Measurements from ENCODE around the gene CTNNA2.
A peak's percentile ranks its signal among the peaks of the same experiment; 100 is the strongest.

CTNNA2 gene

GRCh38 chr2:80461505-80462197 is 948.8 kb downstream of the CTNNA2 start:
- no peak for DNase-seq

GRCh38 chr2:80462654-80463053 is 949.8 kb downstream of the CTNNA2 start:
- no peak for DNase-seq

GRCh38 chr2:80464275-80464674 is 951.4 kb downstream of the CTNNA2 start:
- no peak for DNase-seq

GRCh38 chr2:80467262-80467811 is 954.5 kb downstream of the CTNNA2 start:
- DNase-seq: no peak

- DNase-seq: no peak
Observed at GRCh38 chr2:80469428-80469827, 956.6 kb downstream of the CTNNA2 start.

- DNase-seq: no peak
Observed at GRCh38 chr2:80473069-80473468, 960.2 kb downstream of the CTNNA2 start.

- no peak for DNase-seq
Observed at GRCh38 chr2:80473796-80474195, 960.9 kb downstream of the CTNNA2 start.

- DNase-seq: no peak
Observed at GRCh38 chr2:80475970-80476369, 963.1 kb downstream of the CTNNA2 start.

- DNase-seq: no peak
Observed at GRCh38 chr2:80476535-80477117, 963.8 kb downstream of the CTNNA2 start.

GRCh38 chr2:80482276-80482675 is 969.4 kb downstream of the CTNNA2 start:
- DNase-seq: no peak

GRCh38 chr2:80489717-80490116 is 976.9 kb downstream of the CTNNA2 start:
- peak; percentile 84 for DNase-seq

GRCh38 chr2:80490964-80491363 is 978.1 kb downstream of the CTNNA2 start:
- DNase-seq: no peak

GRCh38 chr2:80496346-80496745 is 983.5 kb downstream of the CTNNA2 start:
- no peak for DNase-seq

GRCh38 chr2:80496775-80497174 is 983.9 kb downstream of the CTNNA2 start:
- peak; percentile 92 for DNase-seq

- peak; percentile 62 for DNase-seq
Observed at GRCh38 chr2:80499095-80499494, 986.2 kb downstream of the CTNNA2 start.

- no peak for DNase-seq
Observed at GRCh38 chr2:80501874-80502624, 989.2 kb downstream of the CTNNA2 start.

GRCh38 chr2:80506563-80506962 is 993.7 kb downstream of the CTNNA2 start:
- DNase-seq: no peak

- no peak for DNase-seq
Observed at GRCh38 chr2:80510716-80511115, 997.9 kb downstream of the CTNNA2 start.

- DNase-seq: no peak
Observed at GRCh38 chr2:80515964-80516363, 1003.1 kb downstream of the CTNNA2 start.

- no peak for DNase-seq
Observed at GRCh38 chr2:80517316-80517715, 1004.5 kb downstream of the CTNNA2 start.

- DNase-seq: no peak
Observed at GRCh38 chr2:80519121-80519643, 1006.3 kb downstream of the CTNNA2 start.

- DNase-seq: no peak
Observed at GRCh38 chr2:80519699-80520291, 1006.9 kb downstream of the CTNNA2 start.

- DNase-seq: no peak
Observed at GRCh38 chr2:80525152-80525551, 1012.3 kb downstream of the CTNNA2 start.

Measured in fibroblast of skin of right biceps (primary cell).